Neural crest cell (in vitro differentiated cells): ENCODE results near the gene TFE3. TPM values are rescaled to one million over a fixed set of nuclear protein-coding genes. Genes with fewer than 3 reads are reported as not detected.
A peak's percentile ranks its signal among the peaks of the same experiment; 100 is the strongest.

Experiments
- DNase-seq: peaks from one replicate; pipeline ENCODE4 v3.0.0; 2021; ENCODE audit warnings: low read depth, mixed read lengths, low spot score
- H3K27ac Mint-ChIP-seq: one replicate; pipeline ENCODE4 v1.8.0; 2021; ENCODE audit warnings: mild to moderate bottlenecking, mixed read lengths; ENCODE audit not compliant: unreplicated experiment
- H3K27me3 Mint-ChIP-seq: 2 replicates; pipeline ENCODE4 v1.8.0; 2021; ENCODE audit warnings: low read depth, mild to moderate bottlenecking, mixed read lengths
- H3K36me3 Mint-ChIP-seq: 2 replicates; pipeline ENCODE4 v1.8.0; 2021; ENCODE audit warnings: low read depth, mild to moderate bottlenecking, mixed read lengths
- H3K4me1 Mint-ChIP-seq: 2 replicates; pipeline ENCODE4 v1.8.0; 2021; ENCODE audit warnings: mixed read lengths
- H3K4me3 Mint-ChIP-seq: one replicate; pipeline ENCODE4 v1.8.0; 2021; ENCODE audit warnings: mild to moderate bottlenecking, mixed read lengths
- H3K9me3 Mint-ChIP-seq: 2 replicates; pipeline ENCODE4 v1.8.0; 2021; ENCODE audit warnings: mixed read lengths
- long read RNA-seq: library from polyadenylated mRNA; unstranded; transcript quantifications from one replicate; pipeline ENCODE4 v2.0.0, GENCODE V29; 2020
- total RNA-seq: library from RNA; stranded (reverse); gene quantifications from 2 replicates; pipeline ENCODE4 v1.2.1, GENCODE V29; 2021
- TF ChIP-seq, protein P1 (sequence below): fragments of 200-600 bp; sonication (generic); conservative IDR thresholded peaks from 2 replicates; pipeline ENCODE4 v1.5.0; 2021; ENCODE audit warnings: antibody characterized with exemption, mild to moderate bottlenecking

TFE3 gene, protein sequence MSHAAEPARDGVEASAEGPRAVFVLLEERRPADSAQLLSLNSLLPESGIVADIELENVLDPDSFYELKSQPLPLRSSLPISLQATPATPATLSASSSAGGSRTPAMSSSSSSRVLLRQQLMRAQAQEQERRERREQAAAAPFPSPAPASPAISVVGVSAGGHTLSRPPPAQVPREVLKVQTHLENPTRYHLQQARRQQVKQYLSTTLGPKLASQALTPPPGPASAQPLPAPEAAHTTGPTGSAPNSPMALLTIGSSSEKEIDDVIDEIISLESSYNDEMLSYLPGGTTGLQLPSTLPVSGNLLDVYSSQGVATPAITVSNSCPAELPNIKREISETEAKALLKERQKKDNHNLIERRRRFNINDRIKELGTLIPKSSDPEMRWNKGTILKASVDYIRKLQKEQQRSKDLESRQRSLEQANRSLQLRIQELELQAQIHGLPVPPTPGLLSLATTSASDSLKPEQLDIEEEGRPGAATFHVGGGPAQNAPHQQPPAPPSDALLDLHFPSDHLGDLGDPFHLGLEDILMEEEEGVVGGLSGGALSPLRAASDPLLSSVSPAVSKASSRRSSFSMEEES
- 26.2 TPM in 2 replicates for total RNA-seq
- long read RNA-seq, partial matches to known transcripts = 0 of 1 reads
- long read RNA-seq, other reads (novel, unspliced or antisense) = 1 of 1 reads

DNA sequence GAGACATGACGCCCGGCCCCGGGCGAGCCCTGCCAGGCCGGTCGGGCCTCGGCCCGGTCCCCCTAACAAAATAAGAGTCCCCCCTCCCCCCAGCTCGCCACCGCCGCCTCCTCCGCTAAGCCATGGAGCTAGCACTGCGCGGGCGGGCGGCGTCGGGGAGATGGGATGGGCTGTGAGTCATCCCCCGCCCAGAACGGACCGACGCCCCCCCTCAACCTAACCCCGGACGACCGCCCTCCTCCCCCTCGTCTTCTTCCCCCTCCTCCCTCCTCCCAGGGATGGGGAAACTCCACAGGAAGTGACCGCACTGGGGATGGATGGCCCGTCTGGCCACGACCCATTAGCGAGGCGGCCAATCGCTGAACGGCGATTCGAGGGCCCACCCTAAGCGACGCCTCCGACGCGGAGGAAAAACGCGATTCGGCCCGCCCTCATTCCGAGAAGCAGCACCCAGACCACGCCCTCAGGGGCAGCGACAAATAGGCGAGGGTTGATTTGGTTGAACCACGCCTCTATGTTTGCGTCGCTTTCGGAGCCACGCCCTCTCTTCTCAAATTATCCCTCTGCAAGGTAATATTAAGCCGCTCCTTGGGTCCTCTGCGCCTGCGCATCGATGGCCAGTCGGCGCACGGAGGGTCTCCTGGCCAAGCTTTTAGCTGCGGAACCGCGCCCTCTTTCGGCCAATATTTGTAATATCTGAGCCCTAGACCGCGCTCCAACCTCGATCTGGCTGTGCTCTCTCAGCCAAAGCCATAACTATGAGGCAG is at the start of gene TFE3:
TFE3 (minus strand) TSS at position 138 of the 767 bp plus-strand sequence; CDS start at position 7, 131 bp downstream.
- TF ChIP-seq, protein P1, sequence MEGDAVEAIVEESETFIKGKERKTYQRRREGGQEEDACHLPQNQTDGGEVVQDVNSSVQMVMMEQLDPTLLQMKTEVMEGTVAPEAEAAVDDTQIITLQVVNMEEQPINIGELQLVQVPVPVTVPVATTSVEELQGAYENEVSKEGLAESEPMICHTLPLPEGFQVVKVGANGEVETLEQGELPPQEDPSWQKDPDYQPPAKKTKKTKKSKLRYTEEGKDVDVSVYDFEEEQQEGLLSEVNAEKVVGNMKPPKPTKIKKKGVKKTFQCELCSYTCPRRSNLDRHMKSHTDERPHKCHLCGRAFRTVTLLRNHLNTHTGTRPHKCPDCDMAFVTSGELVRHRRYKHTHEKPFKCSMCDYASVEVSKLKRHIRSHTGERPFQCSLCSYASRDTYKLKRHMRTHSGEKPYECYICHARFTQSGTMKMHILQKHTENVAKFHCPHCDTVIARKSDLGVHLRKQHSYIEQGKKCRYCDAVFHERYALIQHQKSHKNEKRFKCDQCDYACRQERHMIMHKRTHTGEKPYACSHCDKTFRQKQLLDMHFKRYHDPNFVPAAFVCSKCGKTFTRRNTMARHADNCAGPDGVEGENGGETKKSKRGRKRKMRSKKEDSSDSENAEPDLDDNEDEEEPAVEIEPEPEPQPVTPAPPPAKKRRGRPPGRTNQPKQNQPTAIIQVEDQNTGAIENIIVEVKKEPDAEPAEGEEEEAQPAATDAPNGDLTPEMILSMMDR = peak; percentile 71
- DNase-seq = peak; percentile 82
- Mint-ChIP-seq H3K9me3 (no peaks in the 10 kb centered on the region), H3K36me3 (peaks cover 3% of the 10 kb centered on the region), H3K4me3 (peak within 1 kb of the TSS; percentile 95), H3K27me3 (no peaks in the 10 kb centered on the region), H3K27ac (peak within 1 kb of the TSS; percentile 95), H3K4me1 (peaks cover 41% of the 10 kb centered on the region)

DNA sequence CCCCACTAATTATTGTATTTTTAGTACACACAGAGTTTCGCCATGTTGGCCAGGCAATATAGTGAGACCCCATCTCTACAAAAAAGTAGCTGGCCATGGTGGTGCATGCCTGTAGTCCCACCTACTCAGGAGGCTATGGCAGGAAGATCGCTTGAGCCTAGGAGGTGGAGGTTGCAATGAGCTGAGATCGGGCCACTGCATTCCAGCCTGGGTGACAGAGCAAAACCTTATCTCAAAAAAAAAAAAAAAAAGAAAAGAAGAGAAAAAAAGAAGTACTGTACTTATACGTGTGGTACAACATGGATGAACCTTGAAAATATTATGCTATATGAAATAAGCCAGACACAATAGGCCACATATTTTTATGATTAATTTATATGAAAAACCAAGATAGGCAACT is 46.4 kb upstream of the TFE3 start:
- H3K4me3 Mint-ChIP-seq = no peak overlapping the region
- no peaks in the 10 kb centered on the region for H3K4me1 Mint-ChIP-seq
- peaks cover 3% of the 10 kb centered on the region for H3K36me3 Mint-ChIP-seq
- TF ChIP-seq, protein P1 = no peak
- H3K27ac Mint-ChIP-seq = no peak overlapping the region
- no peaks in the 10 kb centered on the region for H3K27me3 Mint-ChIP-seq
- no peak for DNase-seq
- no peaks in the 10 kb centered on the region for H3K9me3 Mint-ChIP-seq

DNA sequence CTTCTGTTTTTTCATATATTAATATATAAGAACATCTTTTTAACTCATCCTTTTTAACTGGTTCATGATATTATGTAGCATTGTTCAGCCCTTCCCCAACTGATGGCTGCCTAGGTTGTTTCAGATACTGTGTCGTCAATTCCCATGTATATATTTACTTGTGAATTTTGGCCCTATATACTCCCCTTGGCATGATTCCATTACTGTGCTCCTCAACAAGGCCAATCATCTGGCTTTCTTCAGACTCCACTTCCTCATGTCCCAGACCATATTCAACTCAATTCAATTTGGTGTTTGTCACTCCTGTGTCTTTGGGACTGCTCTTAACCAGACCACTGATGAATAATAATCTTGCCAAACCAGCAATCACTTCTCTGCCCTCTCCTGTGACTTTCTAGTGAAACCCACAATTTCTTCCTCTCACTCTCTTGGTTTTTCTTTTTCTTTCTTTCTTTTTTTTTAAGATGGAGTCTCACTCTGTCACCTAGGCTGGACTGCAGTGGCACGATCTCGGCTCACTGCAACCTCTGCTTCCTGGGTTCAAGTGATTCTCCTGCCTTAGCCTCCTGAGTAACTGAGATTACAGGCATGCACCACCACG is 39.2 kb upstream of the TFE3 start:
- TF ChIP-seq, protein P1 = no peak
- H3K27me3 Mint-ChIP-seq = no peaks in the 10 kb centered on the region
- no peak overlapping the region for H3K27ac Mint-ChIP-seq
- H3K36me3 Mint-ChIP-seq = peaks cover 7% of the 10 kb centered on the region
- peak overlapping the region; percentile 44 for H3K4me3 Mint-ChIP-seq
- DNase-seq = no peak
- H3K9me3 Mint-ChIP-seq = no peaks in the 10 kb centered on the region
- H3K4me1 Mint-ChIP-seq = peaks cover 9% of the 10 kb centered on the region

DNA sequence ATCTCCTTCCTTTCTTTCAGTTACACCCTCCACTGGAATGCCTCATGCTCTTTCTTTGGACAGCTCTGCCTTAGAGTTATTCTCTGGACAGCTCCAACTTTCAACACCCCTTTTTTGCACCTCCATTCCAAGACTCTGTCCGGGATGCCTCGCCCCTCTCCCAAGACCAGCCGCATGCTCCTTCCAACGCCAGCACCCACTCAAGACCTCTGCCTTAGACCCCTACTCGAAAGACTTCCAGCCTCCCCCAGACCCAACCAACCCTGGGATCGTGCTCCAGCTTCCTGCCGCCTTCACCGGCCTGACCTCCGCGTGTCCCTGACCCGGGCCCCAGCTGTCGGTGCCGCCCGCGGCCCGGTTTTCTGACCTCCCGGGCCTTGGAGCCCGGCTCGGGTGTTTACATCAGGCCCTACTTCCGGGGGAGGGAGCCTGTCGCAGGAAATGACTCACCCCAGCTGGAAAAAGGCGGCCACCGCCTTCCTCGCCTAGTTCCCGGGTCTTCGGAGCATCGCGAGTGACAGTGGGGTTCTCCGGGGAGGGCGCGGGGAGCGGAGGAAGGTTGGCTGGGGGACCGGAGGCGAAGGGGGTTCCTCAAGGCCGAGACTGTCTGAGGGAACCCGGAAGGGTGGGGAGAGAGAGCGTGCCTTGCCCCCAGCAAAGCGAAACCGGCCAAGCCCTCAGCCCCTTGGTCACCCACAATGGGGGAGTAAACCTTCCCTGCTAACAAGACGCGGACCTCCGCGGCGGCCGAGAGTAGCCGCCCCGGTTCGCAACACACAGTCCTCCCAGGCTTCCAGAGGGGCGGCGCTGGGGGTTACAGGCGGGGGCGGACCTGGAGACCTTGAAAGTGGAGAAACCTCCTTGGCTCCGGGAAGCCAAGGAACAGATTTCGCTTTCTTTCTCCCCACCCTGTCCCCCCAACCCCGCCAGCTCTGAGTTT is 36.6 kb upstream of the TFE3 start, which contains the start of gene WDR45:
WDR45 (minus strand) TSS at position 399 of the 940 bp plus-strand sequence. CDS start 1,792 bp downstream, outside the sequence.
- no peaks in the 10 kb centered on the region for H3K27me3 Mint-ChIP-seq
- peak within 1 kb of the TSS; percentile 89 for H3K4me3 Mint-ChIP-seq
- peaks cover 7% of the 10 kb centered on the region for H3K36me3 Mint-ChIP-seq
- TF ChIP-seq, protein P1 = no peak
- DNase-seq = peak; percentile 29
- H3K4me1 Mint-ChIP-seq = peaks cover 9% of the 10 kb centered on the region
- no peaks in the 10 kb centered on the region for H3K9me3 Mint-ChIP-seq
- peak within 1 kb of the TSS; percentile 99 for H3K27ac Mint-ChIP-seq
